GM23248 (cell line): ENCODE results near the gene TBC1D23.

Experiments
- EZH2 ChIP-seq: fragments of 200-600 bp; sonication (generic); IDR thresholded peaks from 2 replicates; pipeline ENCODE4 v1.6.1; 2018; ENCODE audit warnings: antibody characterized with exemption, mild to moderate bottlenecking; ENCODE audit not compliant: insufficient read depth, poor library complexity, severe bottlenecking
- EZH2phosphoT487 ChIP-seq: fragments of 200-600 bp; sonication (generic); IDR thresholded peaks from 2 replicates; pipeline ENCODE4 v1.6.1; 2018; ENCODE audit warnings: antibody characterized with exemption, moderate library complexity, mild to moderate bottlenecking, low read depth; ENCODE audit not compliant: insufficient read depth

- TF ChIP-seq EZH2phosphoT487 (no peak), EZH2 (no peak)
These were observed 8.8 kb upstream of the TBC1D23 start for GRCh38 chr3:100252001-100252400.
